GM18517 (cell line): ENCODE data around the gene SLC22A1.
"Not testable (repeated sequence)": the region's sequence is repeated elsewhere in the genome, so short reads cannot be mapped to it uniquely, and the experiment has no call there.

Experiments used
- ATAC-seq: cut with Tn5 transposase; IDR thresholded peaks from one replicate; pipeline ENCODE4 v1.9.1; 2021; ENCODE audit warnings: mild to moderate bottlenecking, moderate library complexity; ENCODE audit not compliant: unreplicated experiment

SLC22A1 gene

DNA sequence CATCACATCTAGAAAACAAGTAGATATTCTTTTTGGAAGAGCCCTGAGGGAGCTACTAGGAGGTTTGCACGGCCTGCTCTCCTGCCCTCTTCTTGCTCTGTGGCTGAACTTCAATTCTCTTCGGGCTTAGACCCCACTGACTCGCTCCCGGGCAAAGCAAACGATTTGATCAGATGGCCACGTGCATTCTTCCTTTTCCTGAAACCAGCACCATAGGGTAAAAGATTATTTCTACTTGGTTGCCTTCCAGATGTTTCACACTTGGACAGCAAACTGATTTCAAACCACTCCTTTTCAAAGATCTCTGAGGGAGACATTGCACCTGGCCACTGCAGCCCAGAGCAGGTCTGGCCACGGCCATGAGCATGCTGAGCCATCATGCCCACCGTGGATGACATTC lies at the start of gene SLC22A1:
TSS of gene SLC22A1 (plus strand) at position 258 of the 400 bp plus-strand sequence. CDS start at position 379, 121 bp downstream.
- ATAC-seq: no peak

DNA sequence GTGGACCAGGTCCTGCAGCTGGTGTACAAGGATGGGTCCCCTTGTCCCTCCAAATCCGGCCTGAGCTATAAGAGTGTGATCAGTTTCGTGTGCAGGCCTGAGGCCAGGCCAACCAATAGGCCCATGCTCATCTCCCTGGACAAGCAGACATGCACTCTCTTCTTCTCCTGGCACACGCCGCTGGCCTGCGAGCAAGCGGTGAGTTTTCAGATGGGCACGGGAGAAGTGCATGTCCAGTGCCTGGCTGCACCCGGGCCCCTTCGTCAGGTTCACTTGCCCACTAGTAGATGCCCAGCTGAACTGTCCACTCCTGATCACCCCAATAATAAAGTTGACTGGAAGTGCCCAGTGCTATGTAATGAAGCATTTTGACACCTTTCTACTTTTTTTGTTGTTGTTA lies 48.3 kb upstream of the SLC22A1 start:
- no peak for ATAC-seq

DNA sequence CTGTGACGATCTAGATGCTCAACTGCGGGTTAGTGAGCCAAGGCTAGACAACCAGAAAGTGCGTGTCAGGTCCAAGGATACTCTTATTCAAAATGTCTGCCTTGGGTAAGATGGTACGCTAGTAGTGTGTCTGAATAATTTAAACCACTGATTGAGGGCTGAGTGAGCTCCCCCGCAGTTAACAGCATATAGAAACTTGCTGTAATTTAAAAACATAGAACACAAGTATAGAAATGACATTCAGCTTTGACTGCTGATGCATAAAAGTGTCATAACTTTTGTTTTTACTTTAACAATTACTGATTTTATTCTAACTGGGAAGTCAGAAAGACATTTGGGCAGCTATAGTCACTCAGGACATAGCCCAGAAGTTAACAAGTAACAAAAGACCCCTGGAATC lies 45.6 kb upstream of the SLC22A1 start:
- no peak for ATAC-seq

DNA sequence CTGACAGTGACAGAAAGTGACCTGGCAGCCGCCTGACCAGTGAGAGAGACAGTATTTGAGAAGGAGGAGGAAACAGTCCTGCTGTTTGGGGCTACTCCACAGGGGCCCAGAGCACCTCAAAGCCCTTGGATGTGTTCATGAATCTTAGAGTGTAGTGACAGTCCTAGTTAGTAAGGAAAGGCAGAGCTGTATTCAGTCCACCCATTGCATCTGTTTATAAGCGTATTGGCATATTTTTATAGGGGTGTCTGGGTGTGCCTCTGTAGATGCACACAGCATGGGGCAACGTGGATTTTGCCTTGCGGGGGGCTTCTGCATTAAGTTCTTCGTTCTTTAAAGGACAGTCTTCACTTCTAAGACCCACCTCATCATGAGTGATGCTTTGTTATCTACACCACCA lies 44.6 kb upstream of the SLC22A1 start:
- ATAC-seq: no peak

DNA sequence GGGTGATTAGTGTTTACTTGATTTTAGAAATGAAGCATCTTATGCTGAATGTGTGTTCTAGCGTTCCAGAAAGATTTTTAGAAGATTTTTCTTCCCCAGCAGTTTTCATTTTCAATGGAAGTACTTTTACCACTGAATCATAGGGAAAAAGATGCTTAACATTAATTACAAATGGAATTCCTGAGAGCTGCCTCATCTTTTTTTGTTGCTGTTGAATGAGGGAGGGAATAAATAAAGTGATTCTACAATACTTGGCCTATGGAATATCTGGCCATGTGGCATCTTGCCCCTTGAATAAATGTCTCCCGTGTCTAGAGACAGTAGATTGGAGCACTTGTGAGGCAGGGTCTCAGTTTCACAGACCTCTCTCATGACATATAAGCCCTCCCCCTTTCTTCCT lies 44.1 kb upstream of the SLC22A1 start:
- no peak for ATAC-seq

DNA sequence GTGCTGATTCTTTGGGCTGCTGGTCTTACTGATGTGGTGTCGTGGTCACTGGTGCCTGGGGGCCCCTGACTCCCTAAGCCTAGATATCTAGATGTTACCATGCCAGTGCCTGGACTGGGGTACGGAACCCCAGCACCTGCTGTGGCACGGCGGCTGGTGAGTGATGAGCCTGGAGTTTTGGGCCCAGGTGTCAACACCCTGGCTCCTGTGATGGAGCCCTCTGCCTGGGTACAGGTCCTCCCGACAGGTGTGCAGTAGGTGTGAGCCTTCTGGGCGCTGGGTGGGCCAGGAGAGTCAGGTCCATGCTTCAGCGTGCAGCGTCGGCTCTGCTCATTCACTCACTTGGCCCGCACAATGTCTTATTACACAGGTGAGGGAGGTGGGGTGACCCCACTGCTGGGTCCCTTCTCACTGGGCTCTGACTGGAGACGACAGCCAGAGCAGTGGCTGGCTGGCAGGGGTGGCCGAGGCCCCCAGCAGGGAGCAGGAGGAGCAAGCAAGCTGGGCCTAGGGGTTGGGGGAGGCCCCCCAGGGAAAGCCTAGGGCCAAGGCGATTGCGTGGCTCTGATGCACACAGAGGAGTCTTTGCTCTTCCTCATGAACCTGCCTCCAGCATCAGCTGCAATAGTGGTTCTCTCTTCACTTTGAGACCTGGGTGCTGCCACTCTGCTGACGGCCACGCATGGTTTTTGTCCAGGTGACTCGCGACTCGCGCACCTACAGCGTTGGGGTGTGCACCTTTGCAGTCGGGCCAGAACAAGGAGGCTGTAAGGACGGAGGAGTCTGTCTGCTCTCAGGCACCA lies 42.5 kb upstream of the SLC22A1 start:
- no peak for ATAC-seq

DNA sequence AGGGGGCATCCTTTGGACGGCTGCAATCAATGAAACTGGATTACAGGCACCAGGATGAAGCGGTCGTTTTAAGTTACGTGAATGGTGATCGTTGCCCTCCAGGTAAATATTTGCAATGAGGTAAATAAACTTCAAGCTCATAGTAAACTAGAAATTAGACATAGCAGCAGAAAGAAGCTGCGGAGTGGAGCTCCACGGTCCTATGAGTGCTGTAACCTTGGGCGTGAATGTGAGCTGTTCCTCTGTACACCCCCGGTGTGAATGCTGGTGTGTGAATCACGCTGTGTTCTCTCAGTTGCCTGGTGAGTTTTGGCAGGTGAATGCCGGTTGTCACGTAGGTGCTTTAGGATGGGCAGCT lies 42.0 kb upstream of the SLC22A1 start:
- no peak for ATAC-seq

DNA sequence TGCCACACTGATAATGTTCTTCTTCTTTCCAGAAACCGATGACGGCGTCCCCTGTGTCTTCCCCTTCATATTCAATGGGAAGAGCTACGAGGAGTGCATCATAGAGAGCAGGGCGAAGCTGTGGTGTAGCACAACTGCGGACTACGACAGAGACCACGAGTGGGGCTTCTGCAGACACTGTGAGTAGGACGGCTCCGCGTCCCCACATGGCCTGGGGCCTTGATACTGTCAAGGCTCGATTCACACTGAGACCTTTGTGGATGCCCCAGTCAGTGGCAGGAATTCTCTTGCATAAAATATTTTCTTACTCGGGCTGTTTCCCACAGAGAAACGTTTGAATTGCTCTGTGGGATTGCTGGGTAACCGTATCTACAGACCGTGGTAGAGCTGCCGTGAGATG lies 41.5 kb upstream of the SLC22A1 start:
- ATAC-seq: no peak

DNA sequence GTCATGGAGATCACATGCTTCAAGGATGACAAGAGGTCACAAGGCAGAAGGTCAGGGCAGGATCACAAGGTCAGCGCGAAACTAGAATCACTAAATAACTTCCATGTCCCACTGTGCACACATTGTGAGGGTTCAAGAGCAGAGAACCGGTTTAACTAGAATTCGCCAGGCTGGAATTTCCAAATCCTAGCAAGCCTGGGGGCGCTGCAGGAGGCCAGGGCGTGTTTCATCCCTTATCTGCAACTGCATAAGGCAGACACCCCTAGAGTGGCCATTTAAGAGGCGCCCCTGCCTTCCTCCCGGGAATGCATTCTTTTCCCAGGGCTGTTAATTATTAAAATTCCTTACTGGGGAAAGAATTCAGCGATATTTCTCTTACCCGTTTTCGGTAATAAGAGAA lies 40.2 kb upstream of the SLC22A1 start:
- ATAC-seq: no peak

DNA sequence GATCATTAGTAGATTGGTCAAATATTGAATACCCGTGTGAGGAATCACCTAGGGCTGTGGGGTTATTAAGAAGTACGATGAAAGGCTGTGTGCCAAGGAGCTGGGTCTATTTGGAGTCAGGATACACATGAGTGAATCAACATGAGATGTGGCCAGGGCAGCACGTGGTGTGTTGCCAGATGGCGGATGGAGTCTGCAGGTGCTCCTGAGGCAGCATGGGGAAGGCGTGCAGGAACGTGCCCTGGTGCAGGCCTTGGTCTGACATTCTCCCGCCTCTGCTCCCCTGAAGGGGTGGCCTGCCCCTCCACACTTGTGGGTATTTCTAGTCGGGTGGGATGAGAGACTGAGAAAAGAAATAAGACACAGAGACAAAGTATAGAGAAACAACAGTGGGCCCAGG lies 39.0 kb upstream of the SLC22A1 start:
- ATAC-seq: no peak

DNA sequence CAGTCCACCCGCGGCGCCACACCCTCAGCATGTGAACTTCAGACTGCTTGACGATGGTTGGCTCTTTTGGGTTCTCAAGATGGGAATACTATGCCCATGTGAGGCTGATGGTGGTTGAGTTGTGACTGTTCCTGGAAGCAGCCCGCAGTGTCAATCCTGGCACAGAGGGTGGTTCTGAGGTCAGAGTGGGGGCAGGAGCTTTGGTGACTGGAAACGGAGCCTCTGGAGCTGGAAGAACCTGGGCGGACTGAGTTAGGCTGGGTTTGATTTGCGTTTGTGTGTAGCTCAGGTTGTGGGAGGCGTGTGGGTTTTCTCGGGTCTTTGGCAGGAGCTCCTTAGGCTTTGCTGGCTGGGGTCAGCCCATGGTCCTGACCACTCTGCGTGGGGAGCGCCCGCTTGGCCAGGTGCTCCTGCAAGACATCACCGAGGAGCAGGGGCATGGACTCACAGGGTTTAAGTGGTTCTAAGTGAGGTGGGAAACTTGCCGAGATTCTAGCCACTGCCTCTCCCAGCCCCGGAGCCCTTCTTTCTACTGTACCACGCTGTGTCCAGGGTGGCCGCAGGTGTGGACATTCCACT lies 37.3 kb upstream of the SLC22A1 start:
- ATAC-seq: no peak

DNA sequence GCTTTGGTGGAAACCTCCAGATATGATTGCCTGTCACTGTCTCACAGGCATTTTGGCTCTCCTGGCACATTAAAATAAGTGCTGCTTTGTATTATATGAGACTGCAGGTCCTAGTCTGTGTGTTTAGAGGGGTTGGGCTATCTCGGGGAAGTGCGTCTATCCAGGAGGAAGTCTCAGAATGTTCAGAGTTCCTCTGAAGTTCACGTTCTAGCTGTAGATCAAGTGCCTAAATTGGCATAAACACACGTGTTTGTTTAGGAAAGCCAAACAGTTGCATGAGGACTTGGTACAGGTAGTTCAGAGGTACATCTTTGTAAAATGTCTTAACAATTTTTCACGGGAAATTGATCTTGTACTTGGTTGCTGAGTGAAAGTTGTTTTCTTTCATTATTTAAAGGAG lies 36.4 kb upstream of the SLC22A1 start:
- no peak for ATAC-seq

DNA sequence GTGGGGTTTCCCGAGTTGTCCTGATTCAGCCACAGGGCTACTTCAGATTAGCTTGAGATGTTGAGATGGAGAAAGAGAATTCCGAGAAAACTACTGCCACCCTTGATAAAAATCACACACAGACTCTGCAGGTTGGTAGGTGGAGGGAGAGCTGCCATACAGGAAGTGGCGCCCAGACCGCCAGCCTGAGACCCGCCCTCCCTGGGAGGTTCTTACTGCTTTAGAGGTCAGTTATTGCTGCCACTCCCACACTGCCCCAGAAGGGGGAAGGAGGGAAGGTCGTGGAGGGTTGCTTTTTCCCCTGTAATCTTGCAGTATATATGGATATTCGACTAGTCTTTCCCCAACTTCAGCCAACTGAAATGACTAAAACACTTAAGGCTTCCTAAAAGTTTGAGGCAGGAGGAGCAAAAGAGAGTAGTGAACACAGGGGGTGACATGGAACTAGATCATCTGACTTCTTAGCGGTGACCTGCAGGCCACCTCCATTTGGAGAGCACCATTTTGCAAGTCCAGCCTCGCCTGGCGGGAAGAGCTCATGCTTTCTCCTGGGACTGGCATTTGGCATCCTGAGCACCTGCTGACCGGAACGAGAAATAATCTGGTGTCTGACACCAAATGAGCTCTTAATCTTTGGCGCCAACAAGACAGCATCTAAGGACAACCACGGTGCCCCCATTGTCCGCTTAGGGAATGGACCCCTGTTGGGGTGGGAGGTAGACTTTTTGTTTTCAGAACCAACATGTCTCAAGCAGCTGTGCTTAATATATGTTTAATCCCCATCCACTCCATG lies 35.7 kb upstream of the SLC22A1 start:
- ATAC-seq: no peak

DNA sequence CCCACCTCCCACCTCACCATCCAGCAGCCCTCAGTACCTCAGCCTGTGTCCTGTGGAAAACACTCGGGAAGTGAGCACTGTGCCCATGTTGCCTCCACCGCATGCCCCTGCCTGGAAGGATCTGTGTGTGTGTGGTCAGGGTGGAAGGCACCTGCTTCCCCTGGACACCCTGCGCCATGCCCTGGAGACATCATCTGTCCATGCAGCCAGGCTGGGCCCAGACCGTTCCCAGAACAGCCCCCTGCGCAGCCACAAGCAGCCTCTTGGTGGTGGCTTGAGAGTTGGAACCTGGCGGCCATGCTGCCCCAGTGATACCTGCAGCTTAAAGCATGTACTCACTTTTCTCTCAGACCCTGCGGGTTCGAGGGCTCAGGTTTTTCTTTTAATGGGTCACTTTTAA lies 34.9 kb upstream of the SLC22A1 start:
- no peak for ATAC-seq

DNA sequence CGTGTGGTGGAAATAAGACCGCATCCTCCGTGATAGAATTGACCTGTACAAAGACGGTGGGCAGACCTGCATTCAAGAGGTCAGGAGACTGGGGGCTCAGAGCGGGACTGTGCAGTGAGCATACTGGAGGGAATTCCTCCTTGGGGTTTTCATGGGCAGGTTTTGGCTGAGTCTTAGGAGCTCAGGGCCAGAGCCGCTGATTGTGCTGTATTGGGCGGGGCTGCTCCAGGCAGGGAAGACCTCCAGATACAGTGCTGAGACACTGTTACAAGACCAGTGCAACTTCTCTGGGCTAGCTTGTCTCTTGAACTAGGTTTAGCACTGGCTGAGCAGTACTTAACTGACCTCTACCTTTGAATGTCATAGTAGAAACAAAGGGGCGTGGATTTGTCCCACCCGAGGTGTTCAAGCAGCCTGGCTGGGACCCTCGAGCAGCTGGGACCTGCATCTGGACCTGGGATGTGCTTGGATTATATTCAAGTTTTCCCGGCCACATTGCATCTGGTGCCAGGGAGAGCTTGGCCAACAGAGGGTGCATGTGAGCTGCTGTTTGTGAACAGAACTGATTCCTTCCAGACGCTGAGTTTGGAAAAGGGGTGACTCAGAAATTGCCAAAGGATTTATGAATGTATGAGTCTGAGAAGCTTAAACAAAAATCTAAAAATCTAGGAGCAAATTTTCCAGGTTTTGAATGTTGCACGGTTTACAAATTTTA lies 33.4 kb upstream of the SLC22A1 start:
- no peak for ATAC-seq

DNA sequence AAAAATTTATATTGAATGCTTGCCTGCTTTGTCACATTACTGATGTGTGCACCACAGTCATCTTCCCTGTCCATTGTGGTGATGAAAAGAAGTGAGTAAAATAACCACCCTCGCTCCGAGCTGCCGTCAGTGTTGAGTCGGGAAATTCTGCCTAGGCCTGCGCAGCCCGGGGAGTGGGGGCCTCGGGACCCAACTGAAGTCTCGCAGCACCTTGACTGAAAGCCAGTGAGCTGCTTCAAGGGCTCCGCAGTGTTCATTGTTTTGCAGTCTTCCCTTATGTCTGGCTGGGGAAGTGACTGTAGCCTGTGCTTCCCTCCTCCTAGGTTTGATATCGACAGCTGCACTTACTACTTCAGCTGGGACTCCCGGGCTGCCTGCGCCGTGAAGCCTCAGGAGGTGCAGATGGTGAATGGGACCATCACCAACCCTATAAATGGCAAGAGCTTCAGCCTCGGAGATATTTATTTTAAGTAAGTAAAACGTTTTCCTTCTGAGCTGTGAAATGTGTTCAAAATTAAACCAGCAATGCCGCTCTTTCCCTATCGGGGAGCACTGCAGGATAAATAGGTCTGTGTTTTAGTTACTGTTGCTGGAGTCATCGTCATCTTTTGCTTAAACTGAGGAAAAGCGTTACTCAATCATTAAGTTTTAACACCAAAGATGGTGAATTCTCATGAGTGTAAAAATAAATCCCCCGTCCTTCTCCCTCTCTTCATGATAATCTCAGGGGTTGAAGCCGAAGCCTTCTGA lies 32.7 kb upstream of the SLC22A1 start:
- ATAC-seq: no peak

DNA sequence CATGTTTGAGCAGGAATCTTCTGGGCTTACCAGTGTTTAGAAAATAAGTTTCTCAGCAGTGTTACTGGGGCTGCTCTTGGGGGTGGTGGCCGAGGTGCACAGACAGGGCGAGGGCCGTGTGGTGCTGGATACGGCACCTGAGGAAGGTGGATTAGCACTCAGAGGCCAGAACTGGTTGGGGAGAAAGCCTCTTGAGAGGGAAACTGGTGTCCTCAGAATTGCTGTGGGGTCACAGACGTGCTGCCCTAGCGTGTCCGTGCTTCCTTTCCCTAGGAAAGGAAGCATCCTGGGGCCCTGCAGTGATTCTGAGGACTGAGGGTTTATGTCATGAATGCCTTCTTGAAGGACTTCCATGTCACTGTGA lies 32.1 kb upstream of the SLC22A1 start:
- no peak for ATAC-seq

DNA sequence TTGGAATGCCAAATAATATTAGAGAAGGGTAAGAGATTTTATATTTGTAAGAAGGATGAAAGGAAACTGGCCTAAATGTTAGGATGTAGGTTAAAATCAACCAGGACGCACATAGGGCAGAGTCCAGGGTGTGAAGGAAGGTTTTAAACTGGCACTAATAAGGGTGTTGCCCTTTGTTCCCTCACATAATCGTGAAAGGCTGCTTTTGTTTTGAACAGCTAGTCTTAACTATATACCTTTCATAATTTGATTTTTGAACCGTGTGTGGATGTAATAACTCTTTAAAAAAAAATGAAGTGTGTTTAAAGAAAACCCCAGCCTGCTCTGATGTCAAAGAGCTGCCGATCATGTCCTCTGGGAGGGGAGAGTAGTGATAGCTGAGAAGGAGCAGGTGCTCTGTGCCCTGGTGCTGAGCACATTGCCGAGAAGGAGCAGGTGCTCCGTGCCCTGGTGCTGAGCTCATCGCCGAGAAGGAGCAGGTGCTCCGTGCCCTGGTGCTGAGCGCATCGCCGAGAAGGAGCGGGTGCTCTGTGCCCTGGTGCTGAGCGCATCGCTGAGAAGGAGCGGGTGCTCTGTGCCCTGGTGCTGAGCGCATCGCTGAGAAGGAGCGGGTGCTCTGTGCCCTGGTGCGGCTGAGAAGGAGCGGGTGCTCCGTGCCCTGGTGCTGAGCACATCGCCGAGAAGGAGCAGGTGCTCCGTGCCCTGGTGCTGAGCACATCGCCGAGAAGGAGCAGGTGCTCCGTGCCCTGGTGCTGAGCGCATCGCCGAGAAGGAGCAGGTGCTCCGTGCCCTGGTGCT lies 31.0 kb upstream of the SLC22A1 start:
- ATAC-seq: not testable (repeated sequence)

DNA sequence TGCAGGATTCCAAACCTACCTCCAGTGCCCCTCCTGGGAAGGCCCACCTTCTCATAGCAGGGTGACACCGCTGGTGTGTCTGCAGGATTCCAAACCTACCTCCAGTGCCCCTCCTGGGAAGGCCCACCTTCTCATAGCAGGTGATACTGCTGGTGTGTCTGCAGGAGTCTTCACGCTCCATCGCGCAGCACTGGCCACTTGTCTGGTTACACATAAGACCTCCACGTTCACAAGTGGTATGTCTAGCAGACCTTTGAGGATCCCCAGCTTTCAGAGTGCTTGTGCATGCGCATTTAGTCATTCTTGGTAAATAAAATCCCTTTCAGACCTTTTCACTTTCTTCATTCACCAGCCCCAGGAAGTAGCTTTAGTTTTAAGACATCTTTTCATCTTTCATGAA lies 29.4 kb upstream of the SLC22A1 start:
- ATAC-seq: not testable (repeated sequence)

DNA sequence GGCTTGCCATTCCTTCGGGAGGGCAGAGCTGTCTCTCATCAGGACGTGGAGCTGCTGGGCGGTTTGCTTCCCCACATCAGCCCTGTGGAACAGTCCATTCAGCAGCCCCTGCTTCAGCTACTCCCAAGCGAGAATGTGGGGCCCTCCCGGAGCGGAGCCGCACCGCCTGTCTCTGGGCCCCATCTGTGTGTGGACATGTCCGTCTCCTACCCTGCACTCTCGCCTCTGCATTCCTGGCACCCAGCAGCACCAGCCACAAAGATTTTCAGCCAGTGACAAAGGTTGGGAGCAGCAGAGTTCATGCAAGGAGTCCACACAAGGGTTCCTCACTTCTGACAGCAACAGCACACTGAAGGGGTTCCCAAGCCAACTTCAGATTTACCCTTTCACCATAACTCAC lies 29.0 kb upstream of the SLC22A1 start:
- no peak for ATAC-seq
